Measurements from ENCODE around the gene CCDC50.

CCDC50 gene

GRCh38 chr3:191431160-191431822 lies 102.1 kb downstream of the CCDC50 start:
- no peak for DNase-seq

- no peak for DNase-seq
Measured at GRCh38 chr3:191432162-191432561, 103.0 kb downstream of the CCDC50 start.

- DNase-seq, result no peak
Measured at GRCh38 chr3:191434024-191434423, 104.8 kb downstream of the CCDC50 start.

- DNase-seq, result no peak
Measured at GRCh38 chr3:191435981-191436380, 106.8 kb downstream of the CCDC50 start.

- no peak for DNase-seq
Measured at GRCh38 chr3:191438150-191438814, 109.1 kb downstream of the CCDC50 start.

- no peak for DNase-seq
Measured at GRCh38 chr3:191440532-191440931, 111.3 kb downstream of the CCDC50 start.

- no peak for DNase-seq
Measured at GRCh38 chr3:191441687-191442086, 112.5 kb downstream of the CCDC50 start.

- DNase-seq, result no peak
Measured at GRCh38 chr3:191444569-191444968, 115.4 kb downstream of the CCDC50 start.

Measured in NCI-H2171 treated with DMSO at 0.1 percent for 48 hours (cell line).